ENCODE data around the gene SRI.

DNA sequence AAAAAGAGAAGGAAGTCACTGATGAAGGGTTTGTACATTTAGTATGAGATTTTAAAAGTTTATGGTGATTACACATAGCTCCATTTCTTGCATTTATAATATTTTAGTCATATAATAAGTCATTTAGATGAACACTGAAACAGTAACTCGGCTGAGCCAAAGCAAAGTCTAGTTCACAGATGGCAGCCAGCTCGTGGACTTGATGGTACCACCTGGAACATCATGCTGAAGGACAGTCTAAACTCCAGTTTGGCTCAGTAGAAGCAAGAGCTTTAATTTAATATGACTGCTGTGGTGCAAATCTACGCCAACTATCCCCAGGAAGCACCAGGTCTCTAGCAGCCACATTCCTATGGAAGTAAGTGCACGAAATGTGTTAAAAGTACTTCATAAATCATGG, 16.4 kb downstream of the SRI start:
- TF ChIP-seq EZH2 (IDR thresholded peaks at IDR 0.05; ENCODE audit: borderline replicate concordance) (no peak), CTCF (IDR thresholded peaks at IDR 0.05; ENCODE audit: poor library complexity) (no peak)
